NT2/D1 (cell line): ENCODE data around the gene CRYM.

Experiments
- YY1 ChIP-seq: IDR thresholded peaks from 2 replicates; pipeline ENCODE4 v1.6.1; 2011; ENCODE audit not compliant: insufficient read length, insufficient read depth
- ZNF274 ChIP-seq: IDR thresholded peaks from 2 replicates; pipeline ENCODE4 v1.6.1; 2011; ENCODE audit warnings: mild to moderate bottlenecking, low read depth, low read length

DNA sequence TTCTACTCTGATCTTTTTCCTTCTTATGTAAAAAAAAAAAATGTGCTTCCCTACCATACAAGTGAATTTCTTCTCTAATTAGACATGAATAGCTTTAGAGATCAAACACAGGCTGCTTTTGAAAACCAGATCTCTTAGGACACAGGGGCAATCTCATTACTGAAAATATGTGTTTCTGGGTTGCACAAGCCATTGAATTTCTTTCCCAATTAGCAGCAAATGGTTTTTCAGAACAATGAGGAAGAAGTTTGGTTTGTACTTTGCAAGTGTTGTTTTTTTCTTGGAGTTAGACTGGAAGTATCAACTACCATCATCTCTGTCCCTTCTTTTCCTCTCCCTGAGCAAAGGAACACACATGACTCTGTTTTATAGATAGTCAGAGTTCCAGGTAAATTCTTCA is 50.2 kb downstream of the CRYM start:
- TF ChIP-seq YY1 (no peak), ZNF274 (no peak)
